HG03571 (cell line): ENCODE data around the gene ACSM4.
"Not testable (repeated sequence)": the region's sequence is repeated elsewhere in the genome, so short reads cannot be mapped to it uniquely, and the experiment has no call there.

Experiments used
- ATAC-seq: cut with Tn5 transposase; IDR thresholded peaks from one replicate; pipeline ENCODE4 v1.9.1; 2021; ENCODE audit not compliant: unreplicated experiment

The ACSM4 gene, protein sequence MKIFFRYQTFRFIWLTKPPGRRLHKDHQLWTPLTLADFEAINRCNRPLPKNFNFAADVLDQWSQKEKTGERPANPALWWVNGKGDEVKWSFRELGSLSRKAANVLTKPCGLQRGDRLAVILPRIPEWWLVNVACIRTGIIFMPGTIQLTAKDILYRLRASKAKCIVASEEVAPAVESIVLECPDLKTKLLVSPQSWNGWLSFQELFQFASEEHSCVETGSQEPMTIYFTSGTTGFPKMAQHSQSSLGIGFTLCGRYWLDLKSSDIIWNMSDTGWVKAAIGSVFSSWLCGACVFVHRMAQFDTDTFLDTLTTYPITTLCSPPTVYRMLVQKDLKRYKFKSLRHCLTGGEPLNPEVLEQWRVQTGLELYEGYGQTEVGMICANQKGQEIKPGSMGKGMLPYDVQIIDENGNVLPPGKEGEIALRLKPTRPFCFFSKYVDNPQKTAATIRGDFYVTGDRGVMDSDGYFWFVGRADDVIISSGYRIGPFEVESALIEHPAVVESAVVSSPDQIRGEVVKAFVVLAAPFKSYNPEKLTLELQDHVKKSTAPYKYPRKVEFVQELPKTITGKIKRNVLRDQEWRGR

DNA sequence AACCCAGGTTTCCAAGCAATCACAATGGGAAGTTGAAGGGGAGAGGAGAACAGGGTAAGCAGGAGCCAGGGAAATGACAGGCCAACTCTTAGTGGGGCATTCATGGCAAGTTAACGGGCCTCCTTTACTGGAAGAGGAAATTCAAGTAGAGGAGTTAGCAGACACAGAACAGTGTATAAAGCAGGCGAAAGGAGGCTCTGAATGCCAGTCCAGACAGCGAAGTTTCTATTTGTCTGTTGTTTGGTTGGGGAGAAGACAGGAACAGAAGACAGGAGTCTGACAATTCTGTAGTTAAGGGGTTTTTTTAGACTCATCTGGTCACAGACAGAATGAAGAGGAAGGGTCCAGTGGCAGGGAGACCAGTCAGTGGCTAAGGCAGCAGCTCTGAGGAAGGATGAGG is at the start of gene ACSM4:
Gene ACSM4, plus strand, starts transcription at position 301 of the 400 bp plus-strand sequence. CDS start 260 bp downstream, outside the sequence.
- no peak for ATAC-seq

DNA sequence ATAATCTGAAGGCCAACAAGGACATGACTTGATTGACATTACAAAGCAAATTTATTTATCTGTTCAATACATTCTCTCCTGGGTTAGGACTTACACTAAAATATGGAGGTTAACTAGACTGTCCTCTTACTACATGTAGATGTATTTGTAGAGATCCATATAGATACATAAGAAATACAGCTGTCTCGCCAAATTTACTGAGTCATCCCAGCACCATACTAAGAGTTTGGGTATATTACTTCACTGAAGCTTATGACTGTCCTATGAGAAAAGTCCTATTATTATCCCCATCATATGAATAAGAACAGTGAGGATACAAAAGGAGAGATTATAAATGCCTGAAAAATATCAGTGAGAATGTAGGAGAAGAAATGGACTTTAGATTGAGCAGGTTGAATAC is 44.8 kb upstream of the ACSM4 start:
- no peak for ATAC-seq

DNA sequence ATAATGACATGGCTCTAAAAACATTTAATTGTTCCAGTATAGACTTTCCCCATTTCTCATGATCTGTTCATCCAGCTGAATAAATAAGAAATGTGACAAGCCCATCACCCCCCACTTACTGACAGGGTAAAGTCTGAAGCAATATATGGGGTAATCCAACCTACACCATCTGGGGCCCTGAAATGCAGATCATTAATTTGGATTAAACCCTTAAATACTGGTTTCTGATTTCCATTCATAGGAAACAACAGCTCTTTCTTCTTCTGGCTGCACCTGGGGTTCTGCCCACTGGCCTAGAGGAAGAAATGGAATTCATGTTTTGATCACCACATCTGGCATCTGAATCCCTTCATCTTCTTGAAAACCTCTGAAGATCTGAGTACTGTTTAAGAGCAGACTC is 39.3 kb upstream of the ACSM4 start:
- no peak for ATAC-seq

DNA sequence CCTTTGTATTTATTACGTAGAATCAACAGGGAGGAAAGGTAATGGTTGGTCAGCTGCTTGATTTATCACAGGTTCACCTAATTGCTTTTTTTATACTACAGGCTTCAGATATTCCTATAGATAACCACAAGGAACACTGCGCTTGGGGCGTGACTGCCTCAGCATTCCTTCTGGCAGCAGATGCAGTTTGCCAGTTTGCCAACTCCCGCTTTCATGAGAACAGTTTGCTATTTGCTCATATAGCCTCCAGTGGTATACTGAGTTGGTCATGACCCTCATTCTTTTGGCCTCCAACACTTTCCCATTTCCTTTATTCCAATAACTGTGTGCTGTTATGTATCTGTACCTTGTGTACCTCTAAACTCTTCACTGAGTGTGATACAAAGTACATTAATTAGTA is 38.6 kb upstream of the ACSM4 start:
- ATAC-seq = no peak

DNA sequence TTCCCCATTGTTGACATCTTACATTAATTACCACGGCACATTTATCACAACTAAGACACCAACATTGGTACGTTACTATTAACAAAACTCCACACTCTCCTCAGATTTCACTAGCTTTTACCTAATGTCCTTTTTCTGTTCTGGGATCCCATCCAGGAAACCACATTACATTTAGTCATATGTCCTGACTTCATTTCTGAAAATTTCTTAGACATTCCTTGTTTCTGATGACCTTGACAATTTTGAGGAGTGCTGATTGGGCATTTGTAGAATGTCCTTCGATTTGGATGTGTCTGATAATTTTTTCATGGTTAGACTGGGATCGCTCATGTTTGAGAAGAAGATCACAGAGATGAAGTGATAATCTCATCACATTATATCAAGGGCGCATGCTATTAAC is 34.6 kb upstream of the ACSM4 start:
- no peak for ATAC-seq

DNA sequence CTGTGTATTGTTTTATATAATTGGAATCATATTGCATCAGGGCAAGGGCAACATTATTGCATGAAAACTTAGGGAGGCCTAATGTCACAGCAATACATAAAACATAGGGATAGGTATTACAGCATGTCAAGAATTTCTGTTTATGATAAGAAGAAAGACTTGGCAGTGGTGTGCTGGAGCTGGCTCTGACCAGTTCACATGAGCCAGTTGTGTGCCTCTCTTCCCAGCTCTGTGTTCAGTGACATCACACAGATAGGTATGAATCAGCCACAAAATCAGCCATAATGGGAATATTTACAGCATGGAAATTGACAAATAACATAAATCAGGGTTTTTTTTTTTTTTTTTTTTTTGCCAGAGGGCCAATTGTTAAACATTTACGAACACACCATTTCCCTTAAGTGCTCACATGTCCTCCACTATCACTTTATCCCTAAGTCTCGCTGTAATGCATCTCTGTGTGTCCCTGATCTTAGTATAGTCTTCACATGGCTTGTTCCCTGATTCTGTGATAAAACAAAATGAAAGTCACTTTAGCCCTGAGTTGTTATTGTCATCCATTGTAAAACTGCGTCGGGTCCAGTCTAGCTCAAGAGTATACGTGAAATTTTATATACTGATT is 31.9 kb upstream of the ACSM4 start:
- no peak for ATAC-seq

DNA sequence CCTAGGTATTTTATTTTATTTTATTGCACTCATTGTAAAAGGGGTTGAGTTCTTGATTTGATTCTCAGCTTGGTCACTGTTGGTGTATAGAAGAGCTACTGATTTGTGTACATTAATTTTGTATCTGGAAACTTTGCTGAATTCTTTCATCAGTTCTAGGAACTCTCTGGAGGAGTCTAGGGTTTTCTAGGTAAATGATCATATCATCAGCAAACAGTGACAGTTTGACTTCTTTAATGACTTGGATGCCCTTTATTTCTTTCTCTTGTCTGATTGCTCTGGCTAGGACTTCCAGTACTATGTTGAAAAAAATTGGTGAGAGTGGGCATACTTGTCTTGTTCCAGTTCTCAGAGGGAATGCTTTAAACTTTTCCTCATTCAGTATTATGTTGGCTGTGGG is 28.4 kb upstream of the ACSM4 start:
- not testable (repeated sequence) for ATAC-seq

DNA sequence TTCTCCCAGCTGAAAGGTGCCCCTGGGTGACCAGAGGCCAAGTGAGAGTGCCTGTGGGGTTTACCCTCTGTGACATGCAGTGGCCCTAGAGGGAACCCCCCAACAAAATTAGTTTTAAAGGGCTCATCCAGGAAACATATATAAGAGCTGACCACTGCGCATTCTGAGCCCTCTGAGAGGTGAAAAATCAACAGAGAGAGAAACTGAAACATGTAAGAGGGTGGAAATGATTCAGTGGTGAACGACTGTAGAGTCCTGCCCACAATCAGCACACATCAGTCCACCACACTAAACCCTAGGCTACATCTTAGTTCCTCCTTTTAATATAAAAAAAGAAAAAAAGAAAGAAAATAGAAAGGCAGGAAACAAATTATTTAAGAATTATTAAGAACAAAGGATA is 21.0 kb upstream of the ACSM4 start:
- ATAC-seq = no peak

DNA sequence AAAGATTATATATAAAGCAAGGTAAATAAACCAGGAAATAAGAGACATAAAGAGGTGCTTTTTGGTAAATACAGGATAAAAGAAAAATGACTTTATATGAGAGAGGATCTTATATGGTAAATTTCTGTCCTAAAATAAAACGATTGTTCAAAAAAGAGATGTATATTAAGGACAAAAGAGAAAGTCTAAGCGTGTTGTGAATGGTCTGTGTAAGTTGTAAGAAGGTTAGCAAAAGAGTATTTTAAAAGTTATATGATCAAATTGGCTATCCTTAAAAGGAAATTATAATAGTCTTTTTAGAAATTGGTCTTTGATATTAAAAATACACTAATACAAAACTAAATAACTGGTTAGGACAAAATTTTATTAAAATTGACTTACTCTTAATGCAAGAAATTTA is 14.1 kb upstream of the ACSM4 start:
- ATAC-seq = no peak

DNA sequence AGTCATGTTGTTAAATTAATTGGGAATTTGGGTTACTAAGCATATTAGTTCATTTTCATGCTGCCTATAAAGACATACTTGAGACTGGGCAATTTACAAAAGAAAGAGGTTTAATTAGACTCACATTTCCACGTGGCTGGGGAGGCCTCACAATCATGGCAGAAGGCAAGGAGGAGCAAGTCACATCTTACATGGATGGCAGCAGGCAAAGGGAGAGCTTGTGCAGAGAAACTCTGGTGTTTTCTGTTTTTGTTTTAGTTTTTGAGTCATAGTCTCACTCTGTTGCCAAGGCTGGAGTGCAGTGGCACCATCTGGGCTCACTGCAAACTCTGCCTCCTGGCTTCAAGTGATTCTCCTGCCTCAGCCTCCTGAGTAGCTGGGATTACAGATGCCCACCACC is 13.3 kb upstream of the ACSM4 start:
- ATAC-seq = not testable (repeated sequence)

DNA sequence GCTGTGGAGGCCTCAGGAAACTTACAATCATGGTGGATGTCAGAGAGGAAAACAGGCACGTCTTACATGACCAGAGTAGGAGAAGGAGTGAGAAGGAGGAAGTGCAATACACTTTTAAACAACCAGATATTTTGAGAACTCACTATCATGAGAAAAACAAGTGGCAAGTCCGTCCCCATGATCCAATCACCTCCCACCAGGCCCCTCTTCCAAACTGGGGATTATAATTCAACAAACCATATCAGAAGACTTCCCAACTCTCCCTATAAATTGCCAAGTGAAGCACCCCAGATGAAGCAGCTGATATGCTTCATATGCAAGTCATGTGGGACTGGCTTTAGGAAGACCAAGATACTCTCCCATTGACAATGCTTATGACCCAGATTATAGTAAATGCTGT is 11.6 kb upstream of the ACSM4 start:
- ATAC-seq = no peak

DNA sequence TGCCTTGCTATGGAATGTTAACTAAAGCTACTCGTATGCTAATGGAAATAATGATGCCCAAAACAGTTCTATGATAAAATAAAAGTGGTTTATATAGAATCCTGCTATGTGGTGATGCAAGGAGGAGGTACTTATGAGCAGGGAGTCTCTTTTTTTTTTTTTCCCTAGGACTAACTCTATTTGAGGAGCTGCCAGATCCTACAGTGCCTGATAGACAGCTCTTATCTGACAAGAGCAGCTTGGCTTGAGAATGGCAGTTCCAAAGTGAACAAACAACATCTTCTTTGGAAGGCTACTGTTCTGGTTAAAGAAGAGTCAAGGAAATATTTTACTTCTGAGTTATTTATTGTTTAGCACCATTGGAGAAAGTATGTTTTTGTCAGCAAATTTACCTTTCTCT is 10.2 kb upstream of the ACSM4 start:
- ATAC-seq = no peak

DNA sequence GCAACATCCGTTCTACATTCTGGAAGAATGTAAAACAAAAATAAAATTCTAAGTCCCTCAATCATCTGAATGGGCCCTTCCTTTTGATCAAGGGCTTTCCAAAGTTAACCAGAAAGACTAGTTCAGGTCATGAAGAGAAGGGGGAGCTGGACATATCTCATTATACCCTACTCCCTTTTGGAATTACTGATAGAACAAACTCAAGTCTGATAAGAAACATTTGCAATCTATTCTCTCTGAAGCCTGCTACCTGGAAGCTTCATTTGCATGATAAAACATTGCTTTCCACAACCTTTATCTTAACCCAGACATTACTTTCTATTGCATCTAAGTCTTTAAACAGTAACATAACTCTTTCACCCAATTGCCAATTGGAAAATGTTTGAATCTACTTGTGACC is 8.3 kb upstream of the ACSM4 start:
- ATAC-seq = no peak

DNA sequence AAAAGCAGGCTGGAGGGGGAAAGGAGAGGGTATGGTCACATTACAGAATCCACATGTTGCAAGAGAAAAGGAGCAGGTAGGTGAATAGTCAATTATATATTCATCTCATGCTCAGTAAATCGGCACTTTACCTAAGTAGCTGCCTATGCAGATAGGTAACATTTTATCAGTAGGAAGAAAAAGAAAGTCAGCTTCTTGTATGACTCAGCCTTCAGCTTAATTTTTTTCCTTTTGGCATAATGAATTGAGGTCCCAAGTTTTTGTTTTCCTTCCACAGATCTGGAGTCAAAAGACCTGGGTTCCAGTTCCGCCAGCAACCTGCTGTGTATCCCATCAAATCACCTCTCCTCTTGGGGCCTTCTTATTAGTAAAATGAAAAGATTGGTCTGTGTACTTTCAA is 6.0 kb upstream of the ACSM4 start:
- no peak for ATAC-seq

DNA sequence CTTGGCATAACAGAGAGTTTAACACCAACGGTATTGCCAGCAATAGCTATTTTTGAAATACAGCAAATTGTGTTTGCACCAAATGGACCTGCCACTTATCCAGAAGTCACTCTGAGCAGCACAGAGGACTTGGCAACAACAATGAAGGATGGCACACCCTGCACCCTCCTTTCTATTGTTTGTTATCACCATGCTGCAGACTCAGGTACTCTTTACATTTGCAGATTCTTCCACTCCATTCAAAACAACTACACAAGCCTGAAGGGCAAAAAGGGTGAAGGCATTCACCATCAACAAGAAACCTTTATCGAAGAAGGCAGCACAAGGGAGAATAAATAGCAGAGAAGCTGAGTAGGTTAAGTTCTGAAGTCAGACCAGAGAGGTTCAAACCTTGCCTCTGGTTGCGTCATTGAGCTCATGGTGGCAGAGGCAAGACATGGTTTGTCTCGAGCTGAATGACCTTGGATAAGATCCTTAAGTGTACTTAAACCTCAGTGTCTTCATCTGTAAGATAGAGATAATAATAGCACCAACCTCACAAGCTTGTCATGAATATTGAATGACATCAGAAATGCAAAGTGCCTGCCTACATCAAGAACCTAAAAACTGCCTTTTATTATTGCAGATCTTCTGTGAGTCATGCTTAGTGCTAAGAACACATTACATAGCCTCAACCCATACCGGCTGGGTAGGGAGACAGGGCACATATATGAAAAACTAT is 1.4 kb upstream of the ACSM4 start:
- ATAC-seq = no peak

DNA sequence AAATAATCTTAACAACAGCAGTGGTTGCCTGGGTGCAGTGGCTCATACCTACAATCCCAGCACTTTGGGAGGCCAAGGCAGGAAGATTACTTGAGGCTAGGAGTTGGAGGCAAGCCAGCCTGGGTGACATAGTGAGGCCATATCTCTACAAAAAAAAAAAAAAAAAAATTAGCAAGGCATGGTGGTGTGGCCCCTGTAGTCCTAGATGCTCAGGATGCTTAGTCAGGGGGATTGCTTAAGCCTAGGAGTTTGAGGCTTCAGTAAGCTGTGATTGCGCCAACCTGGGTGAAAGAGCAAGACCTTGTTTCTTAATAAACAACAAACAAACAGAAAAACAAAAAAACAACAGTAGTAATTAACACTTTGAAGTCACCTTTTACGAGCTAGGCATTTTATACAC is 642 bp upstream of the ACSM4 start:
- ATAC-seq = no peak

DNA sequence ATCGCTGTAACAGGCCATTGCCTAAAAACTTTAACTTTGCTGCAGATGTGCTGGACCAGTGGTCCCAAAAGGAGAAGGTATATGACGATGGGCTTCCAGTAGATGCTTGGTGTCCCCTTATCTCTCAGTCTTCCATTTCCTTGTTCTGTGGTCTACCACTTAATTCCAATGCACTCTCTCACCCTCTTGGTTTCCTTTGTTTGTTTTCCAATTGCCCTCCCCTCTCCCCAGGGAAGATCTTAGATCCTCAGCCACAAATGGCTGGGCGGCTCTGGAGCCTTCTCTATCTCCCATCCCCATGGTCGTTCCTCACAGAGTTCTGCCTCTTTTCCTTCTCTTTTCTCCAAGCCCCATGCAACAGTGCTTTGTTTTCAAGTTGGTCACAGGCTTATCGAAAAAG is 584 bp downstream of the ACSM4 start:
- ATAC-seq = no peak

DNA sequence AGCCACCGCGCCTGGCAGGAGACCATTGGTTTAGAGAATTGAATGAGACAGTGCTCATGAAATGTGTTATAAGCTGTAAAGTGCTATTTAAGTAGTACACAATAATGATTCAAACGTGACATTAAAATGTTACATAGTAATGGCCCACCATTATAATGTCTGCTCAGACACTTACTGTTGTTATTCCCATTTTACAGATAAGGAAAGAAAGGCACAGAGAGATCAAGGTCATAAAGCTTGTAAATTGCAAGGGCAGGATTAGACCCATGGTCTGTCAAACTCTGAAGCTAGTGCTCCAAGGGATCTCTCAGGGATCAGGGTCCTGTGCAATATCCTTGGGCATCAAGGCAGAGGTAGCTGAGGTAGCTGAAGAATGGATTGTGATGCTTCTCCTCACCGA is 6.2 kb downstream of the ACSM4 start:
- ATAC-seq = no peak

DNA sequence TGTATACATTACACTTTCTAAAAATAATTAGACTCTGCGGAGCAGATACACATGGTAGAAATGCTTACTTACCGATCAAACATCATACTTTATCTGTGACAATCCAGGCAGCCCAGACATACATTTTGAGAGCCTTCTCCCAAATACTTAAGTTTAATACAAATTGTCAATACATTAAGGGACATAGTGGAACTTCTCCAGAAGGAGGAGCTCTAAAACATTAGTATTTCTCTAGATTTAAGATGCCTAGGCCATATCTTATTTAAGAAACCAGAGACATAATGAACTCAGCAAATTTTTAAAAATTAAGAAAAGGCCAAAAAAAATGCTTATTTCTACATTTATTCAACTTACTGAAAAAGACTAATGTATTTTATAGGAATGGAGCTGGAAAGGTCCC is 16.1 kb downstream of the ACSM4 start:
- no peak for ATAC-seq

DNA sequence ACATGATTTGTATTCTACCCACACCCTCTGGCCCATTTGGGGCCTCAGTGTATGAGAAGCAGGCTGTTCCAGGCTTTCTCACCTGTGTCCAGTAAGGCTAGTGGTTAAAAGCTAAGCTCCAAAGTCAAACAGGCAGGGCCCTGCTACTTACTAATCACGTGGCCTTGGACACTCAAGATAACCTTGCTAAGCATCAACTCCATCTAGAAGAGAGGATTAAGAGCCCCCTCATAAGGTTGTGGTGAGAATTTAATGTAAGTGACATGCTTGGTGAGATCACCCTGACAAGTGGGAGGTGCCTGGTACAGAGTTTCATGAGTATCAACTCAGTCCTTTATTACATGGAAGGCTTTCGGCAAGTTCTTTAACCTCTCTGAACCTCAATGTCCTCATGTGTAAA is 17.8 kb downstream of the ACSM4 start:
- no peak for ATAC-seq

DNA sequence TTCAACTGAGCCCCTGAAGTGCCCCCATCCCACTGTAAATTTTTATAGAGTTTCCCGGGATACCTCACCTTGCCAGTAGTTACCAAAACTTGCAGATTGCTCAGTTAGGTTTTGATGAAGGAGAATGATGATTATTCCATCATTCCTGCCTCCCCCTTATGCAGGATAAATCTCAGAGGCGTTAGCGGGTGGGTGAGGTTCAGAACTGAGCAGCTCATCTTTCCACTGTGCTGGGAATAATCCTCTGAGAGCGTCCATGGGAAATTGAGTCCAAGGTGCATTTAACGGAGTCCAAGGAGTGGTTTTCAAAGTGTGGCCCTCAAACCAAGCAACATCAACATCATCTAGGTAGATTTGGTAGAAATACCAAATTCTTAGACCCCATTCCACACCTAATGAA is 18.7 kb downstream of the ACSM4 start:
- no peak for ATAC-seq

DNA sequence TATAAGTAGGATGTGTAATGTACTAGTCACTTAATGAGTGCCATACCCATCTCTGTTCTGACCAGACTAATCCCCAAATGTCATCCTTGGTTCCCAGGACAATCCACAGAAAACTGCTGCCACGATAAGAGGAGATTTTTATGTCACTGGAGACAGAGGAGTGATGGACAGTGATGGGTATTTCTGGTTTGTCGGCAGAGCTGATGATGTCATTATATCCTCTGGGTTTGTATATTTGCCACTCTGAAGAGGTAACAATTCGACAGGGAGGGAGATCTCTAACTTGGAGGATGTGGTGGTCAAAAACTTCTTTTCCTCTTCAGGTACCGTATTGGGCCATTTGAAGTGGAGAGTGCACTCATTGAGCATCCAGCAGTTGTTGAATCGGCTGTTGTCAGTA is 20.3 kb downstream of the ACSM4 start:
- no peak for ATAC-seq
